GM21723 (cell line): ENCODE measurements around the gene DAZAP1.
"Not testable (repeated sequence)": the region's sequence is repeated elsewhere in the genome, so short reads cannot be mapped to it uniquely, and the experiment has no call there.

ENCODE experiments used
- ATAC-seq: cut with Tn5 transposase; IDR thresholded peaks from one replicate; pipeline ENCODE4 v1.9.1; 2021; ENCODE audit warnings: mild to moderate bottlenecking, moderate library complexity; ENCODE audit not compliant: unreplicated experiment

DAZAP1 gene

GRCh38 chr19:1410136-1410786 lies 2.9 kb downstream of the DAZAP1 start:
- no peak for ATAC-seq

- ATAC-seq: no peak
Measured at GRCh38 chr19:1410789-1411188, 3.4 kb downstream of the DAZAP1 start.

GRCh38 chr19:1411255-1412191 lies 4.1 kb downstream of the DAZAP1 start:
- ATAC-seq: no peak

GRCh38 chr19:1412323-1412923 lies 5.0 kb downstream of the DAZAP1 start:
- ATAC-seq: no peak

- ATAC-seq: no peak
Measured at GRCh38 chr19:1412995-1413800, 5.8 kb downstream of the DAZAP1 start.

GRCh38 chr19:1416014-1416841 lies 8.8 kb downstream of the DAZAP1 start:
- ATAC-seq: no peak

- no peak for ATAC-seq
Measured at GRCh38 chr19:1417145-1417544, 9.8 kb downstream of the DAZAP1 start.

GRCh38 chr19:1417681-1418495 lies 10.5 kb downstream of the DAZAP1 start:
- ATAC-seq: no peak

- no peak for ATAC-seq
Measured at GRCh38 chr19:1418496-1418775, 11.1 kb downstream of the DAZAP1 start.

- ATAC-seq: no peak
Measured at GRCh38 chr19:1418951-1419738, 11.8 kb downstream of the DAZAP1 start.

- not testable (repeated sequence) for ATAC-seq
Measured at GRCh38 chr19:1420085-1420484, 12.7 kb downstream of the DAZAP1 start.

- ATAC-seq: no peak
Measured at GRCh38 chr19:1420590-1420989, 13.2 kb downstream of the DAZAP1 start.

- no peak for ATAC-seq
Measured at GRCh38 chr19:1421218-1421957, 14.0 kb downstream of the DAZAP1 start.

GRCh38 chr19:1421958-1422305 lies 14.5 kb downstream of the DAZAP1 start:
- ATAC-seq: no peak

- ATAC-seq: no peak
Measured at GRCh38 chr19:1422360-1422759, 15.0 kb downstream of the DAZAP1 start.

GRCh38 chr19:1422943-1423342 lies 15.6 kb downstream of the DAZAP1 start:
- no peak for ATAC-seq

GRCh38 chr19:1423436-1424191 lies 16.2 kb downstream of the DAZAP1 start:
- no peak for ATAC-seq
